ENCODE results near the gene RNF26. TPM values are rescaled to one million over a fixed set of nuclear protein-coding genes. Genes with fewer than 3 reads are reported as not detected.

RNF26 gene
- total RNA-seq, 1 experiment from 2014 or later: 45.6 TPM

GRCh38 chr11:119374632-119375336, 40.5 kb downstream of the RNF26 start:
- ChIA-PET RAD21 (ENCODE audit: low non-redundant PET in 1 of 2, low total read pairs in 2 of 2, uncharacterized antibody in 2 of 2, unreplicated experiment in 2 of 2) (interaction anchor here (0.6 to 0.9 kb wide), 2 partner anchors 18 to 19 kb away, joined by 3 to 4 read pairs; no protein-coding TSS in a partner anchor), POLR2A (interaction anchor here (1.4 kb wide), 1 partner anchor 37 kb away, joined by 3 read pairs; no protein-coding TSS in a partner anchor), CTCF (interaction anchor here (0.5 to 7.5 kb wide), 13 partner anchors 10 to 733 kb away, joined by 3 to 54 read pairs (median 5); partner anchors contain the start of genes CBL, DPAGT1 and NLRX1)
- ATAC-seq (no peak), DNase-seq (ENCODE audit: low read depth, low spot score) (no peak)
- Histone ChIP-seq H2AFZ (ENCODE audit: low read depth, low read length, poor library complexity, severe bottlenecking) (no peak overlapping the region), H3K27me3 (ENCODE audit: insufficient read depth, low read length) (no peaks in the 10 kb centered on the region), H3K9me3 (ENCODE audit: control insufficient read depth in 1 of 2, insufficient read depth in 1 of 2, low read depth in 1 of 2, low read length in 2 of 2) (no peaks in the 10 kb centered on the region), H3K4me1 (ENCODE audit: control insufficient read depth in 1 of 2, insufficient read depth in 2 of 2, low read length in 2 of 2) (peaks cover 12 to 36% of the 10 kb centered on the region in 2 experiments; a peak in 2 of 4 replicates), H3K4me3 (replicated peaks in 1 of 2; ENCODE audit: low read depth in 1 of 2, low read length in 2 of 2) (no peak overlapping the region), H3K4me2 (ENCODE audit: low read length) (no peak overlapping the region), H3K9ac (ENCODE audit: low read length) (no peak overlapping the region), H3K27ac (ENCODE audit: low read depth, low read length) (no peak overlapping the region), H3K9me2 (ENCODE audit: insufficient read depth) (no peaks in the 10 kb centered on the region), H3K36me3 (ENCODE audit: control insufficient read depth in 1 of 2, insufficient read depth in 2 of 2, low read length in 2 of 2) (no peaks in the 10 kb centered on the region), H4K20me1 (ENCODE audit: insufficient read depth) (no peaks in the 10 kb centered on the region), H3K79me2 (ENCODE audit: insufficient read depth, low read length) (no peaks in the 10 kb centered on the region)
- BruUV-seq (replicated peaks): no TSS peak
- intact Hi-C loops (cut with micrococcal nuclease): loop anchor here (1.0 kb wide), 1 partner anchor 18 kb away; no protein-coding TSS in a partner anchor
- TF ChIP-seq EZH2 (IDR thresholded peaks at IDR 0.05) (no peak), CEBPB (IDR thresholded peaks at IDR 0.05; ENCODE audit: low read depth) (no peak), FOSL1 (IDR thresholded peaks at IDR 0.05; ENCODE audit: low read depth) (no peak), POLR2A (IDR thresholded peaks at IDR 0.05; ENCODE audit: borderline replicate concordance, extremely low read depth, insufficient read depth, insufficient read length) (no peak), ZFX (IDR thresholded peaks at IDR 0.05) (no peak), TCF7L2 (IDR thresholded peaks at IDR 0.05; ENCODE audit: borderline replicate concordance, extremely low read depth, insufficient read depth, insufficient read length) (no peak), ZNF274 (IDR thresholded peaks at IDR 0.05; ENCODE audit: low read depth, low read length) (no peak), CBX3 (IDR thresholded peaks at IDR 0.05; ENCODE audit: low read depth) (no peak)
- TF ChIP-seq, protein P1, sequence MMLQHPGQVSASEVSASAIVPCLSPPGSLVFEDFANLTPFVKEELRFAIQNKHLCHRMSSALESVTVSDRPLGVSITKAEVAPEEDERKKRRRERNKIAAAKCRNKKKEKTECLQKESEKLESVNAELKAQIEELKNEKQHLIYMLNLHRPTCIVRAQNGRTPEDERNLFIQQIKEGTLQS (IDR thresholded peaks at IDR 0.05): no peak
- TF ChIP-seq, protein P2, sequence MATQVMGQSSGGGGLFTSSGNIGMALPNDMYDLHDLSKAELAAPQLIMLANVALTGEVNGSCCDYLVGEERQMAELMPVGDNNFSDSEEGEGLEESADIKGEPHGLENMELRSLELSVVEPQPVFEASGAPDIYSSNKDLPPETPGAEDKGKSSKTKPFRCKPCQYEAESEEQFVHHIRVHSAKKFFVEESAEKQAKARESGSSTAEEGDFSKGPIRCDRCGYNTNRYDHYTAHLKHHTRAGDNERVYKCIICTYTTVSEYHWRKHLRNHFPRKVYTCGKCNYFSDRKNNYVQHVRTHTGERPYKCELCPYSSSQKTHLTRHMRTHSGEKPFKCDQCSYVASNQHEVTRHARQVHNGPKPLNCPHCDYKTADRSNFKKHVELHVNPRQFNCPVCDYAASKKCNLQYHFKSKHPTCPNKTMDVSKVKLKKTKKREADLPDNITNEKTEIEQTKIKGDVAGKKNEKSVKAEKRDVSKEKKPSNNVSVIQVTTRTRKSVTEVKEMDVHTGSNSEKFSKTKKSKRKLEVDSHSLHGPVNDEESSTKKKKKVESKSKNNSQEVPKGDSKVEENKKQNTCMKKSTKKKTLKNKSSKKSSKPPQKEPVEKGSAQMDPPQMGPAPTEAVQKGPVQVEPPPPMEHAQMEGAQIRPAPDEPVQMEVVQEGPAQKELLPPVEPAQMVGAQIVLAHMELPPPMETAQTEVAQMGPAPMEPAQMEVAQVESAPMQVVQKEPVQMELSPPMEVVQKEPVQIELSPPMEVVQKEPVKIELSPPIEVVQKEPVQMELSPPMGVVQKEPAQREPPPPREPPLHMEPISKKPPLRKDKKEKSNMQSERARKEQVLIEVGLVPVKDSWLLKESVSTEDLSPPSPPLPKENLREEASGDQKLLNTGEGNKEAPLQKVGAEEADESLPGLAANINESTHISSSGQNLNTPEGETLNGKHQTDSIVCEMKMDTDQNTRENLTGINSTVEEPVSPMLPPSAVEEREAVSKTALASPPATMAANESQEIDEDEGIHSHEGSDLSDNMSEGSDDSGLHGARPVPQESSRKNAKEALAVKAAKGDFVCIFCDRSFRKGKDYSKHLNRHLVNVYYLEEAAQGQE (IDR thresholded peaks at IDR 0.05; ENCODE audit: low read depth): no peak

All from HCT116 (cell line).